Adrenal gland (tissue), 12 donors: ENCODE results near the gene PTPRU. TPM values are rescaled to one million over a fixed set of nuclear protein-coding genes. Genes with fewer than 3 reads are reported as not detected.

ENCODE experiments used
- DNase-seq, 7 donors: peaks; one replicate each; pipeline ENCODE4 v3.0.0-alpha.2; 2019 to 2020
- H3K27ac ChIP-seq, 5 donors: fragments of 200-600 bp; sonication (generic) in 4 of 5; 1 replicate in 3 of 5; 2 replicates in 2 of 5; pipeline versions ENCODE4 v1.5.1 to v1.8.0; 2016 to 2020; ENCODE audit warnings: mild to moderate bottlenecking in 1 of 5
- H3K27me3 ChIP-seq: fragments of 200-600 bp; 2 replicates; pipeline ENCODE4 v1.8.0; 2021
- H3K36me3 ChIP-seq, 2 donors: fragments of 200-600 bp; replicated peaks in 1 of 2; 1 replicate in 1 of 2; 2 replicates in 1 of 2; pipeline versions ENCODE4 v1.5.1 to v1.8.0; 2018 to 2022
- H3K4me1 ChIP-seq, 2 donors: fragments of 200-600 bp; replicated peaks in 1 of 2; 1 replicate in 1 of 2; 2 replicates in 1 of 2; pipeline versions ENCODE4 v1.5.1 to v1.8.0; 2018 to 2021
- H3K4me3 ChIP-seq, 4 donors: fragments of 200-600 bp; sonication (generic) in 3 of 4; one replicate each; pipeline ENCODE4 v1.5.1; 2016 to 2018
- H3K9me3 ChIP-seq, 3 donors: fragments of 200-600 bp; sonication (generic) in 1 of 3; replicated peaks in 1 of 3; 1 replicate in 2 of 3; 2 replicates in 1 of 3; pipeline versions ENCODE4 v1.5.1 to v1.8.0; 2016 to 2021
- POLR2A ChIP-seq, 2 donors: fragments of 450-650 bp; IDR thresholded peaks; one replicate each; pipeline ENCODE4 v1.6.1; 2017; ENCODE audit warnings: antibody characterized with exemption in 2 of 2, mild to moderate bottlenecking in 2 of 2, moderate library complexity in 1 of 2
- WGBS, 4 donors: extraction: QIAGEN DNeasy Blood & Tissue Kit in 2 of 4; methylation state at CpG; one replicate each; pipeline versions ENCODE4 v1.1.5 to v1.1.7; 2013 to 2017; 5-methylcytosine and 5-hydroxymethylcytosine counted together
- intact Hi-C, 2 donors: fragments of 100-400 bp; cut with DNase I; formaldehyde crosslinking; loops; one replicate each; pipeline versions ENCODE4 v1.14.1 to v1.15.0; 2022 to 2023
- polyA plus RNA-seq, 3 donors: library from polyadenylated mRNA; stranded (reverse); fragments of 200-250 nt in 2 of 3; fragments of 350-450 nt in 1 of 3; fragmentation: Illumina TruSeq in 1 of 3; extraction: RNeasy Lipid Tissue Mini Kit (QIAGEN cat#74804) in 1 of 3; gene quantifications; one replicate each; pipeline ENCODE4 v1.2.3, GENCODE V29; 2013 to 2014
- total RNA-seq, 9 donors: library from RNA; depleted of rRNA in 4 of 9; stranded (reverse); fragments of >200 nt in 4 of 9; fragments of 120-200 nt in 1 of 9; fragmentation: NEBNext Ultra II Directional in 1 of 9; extraction: Animal tissue kit (Norgen Biotek cat#: 25700) in 1 of 9; gene quantifications; one replicate each; pipeline versions ENCODE4 v1.1.0 to v1.2.4, GENCODE V29; 2013 to 2023
- TF ChIP-seq, protein P1 (sequence below), 6 experiments: fragments of 450-650 bp in 4 of 6; fragments of 200-600 bp in 2 of 6; sonication (generic) in 1 of 6; IDR thresholded peaks; 1 replicate in 5 of 6; 2 replicates in 1 of 6; pipeline versions ENCODE4 v1.5.1 to v1.8.0; 2016 to 2021; ENCODE audit warnings: antibody characterized with exemption in 6 of 6, mild to moderate bottlenecking in 2 of 6, moderate library complexity in 1 of 6
- donor health status: healthy with polysubstance abuse.
- donor health status: Bipolar disorder and iron deficiency.
- donor health status: DM: yes; HTN: yes; CAD: no.
- donor health status: DM: no; HTN: no; CAD: no.
- donor health status: DM: no; HTN: no; CAD: no.
- donor health status: DM: yes; HTN: yes; CAD: no.

PTPRU gene
- total and polyA plus RNA-seq, 12 donors, result 1.4 to 14.4 (median 6.7) TPM

DNA sequence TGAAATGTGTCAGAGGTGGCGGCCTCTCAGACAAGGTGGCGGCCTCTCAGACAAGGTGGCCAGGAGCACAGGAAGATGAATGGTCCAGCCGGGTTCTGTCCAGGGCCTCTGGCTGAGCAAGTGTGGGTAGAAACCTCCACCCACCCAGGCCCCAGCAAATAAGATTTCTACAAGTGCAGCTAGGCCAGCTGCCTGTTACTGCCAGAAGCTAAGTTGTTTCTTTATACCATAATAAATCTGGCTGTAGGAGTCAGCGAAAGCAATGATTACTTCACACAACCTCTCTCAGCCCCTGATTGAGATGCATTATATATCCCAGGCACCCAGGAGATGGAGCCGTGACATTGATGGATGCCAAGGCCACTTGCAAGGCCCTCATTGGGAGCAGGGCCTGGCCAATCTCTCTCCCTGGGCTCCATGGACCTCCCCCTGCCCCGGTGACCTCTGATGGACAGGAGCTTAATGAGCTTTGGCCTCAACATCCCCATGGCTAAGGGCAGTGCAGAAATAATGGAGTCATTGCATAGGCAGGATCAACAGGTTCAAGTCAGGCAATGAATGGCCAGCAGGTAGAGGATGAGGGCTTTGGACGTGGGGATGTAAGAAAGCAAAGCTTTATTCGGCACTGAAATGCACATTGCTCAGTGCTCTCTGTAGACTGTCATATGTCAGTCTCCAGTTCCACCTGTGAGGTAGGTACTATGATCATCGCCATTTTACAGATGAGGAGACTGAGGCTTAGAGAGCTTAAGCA lies 92.9 kb downstream of the PTPRU start:
- Histone ChIP-seq H3K9me3 (no peaks in the 10 kb centered on the region), H3K4me1 (no peaks in the 10 kb centered on the region), H3K36me3 (no peaks in the 10 kb centered on the region), H3K4me3 (no peak overlapping the region), H3K27me3 (no peaks in the 10 kb centered on the region), H3K27ac (no peak overlapping the region)
- intact Hi-C loops, result no loop called here
- 80 to 89% (median 85%) methylated on average over 6 to 9 of the region's 9 CpGs for WGBS, 4 donors
- TF ChIP-seq, protein P1, sequence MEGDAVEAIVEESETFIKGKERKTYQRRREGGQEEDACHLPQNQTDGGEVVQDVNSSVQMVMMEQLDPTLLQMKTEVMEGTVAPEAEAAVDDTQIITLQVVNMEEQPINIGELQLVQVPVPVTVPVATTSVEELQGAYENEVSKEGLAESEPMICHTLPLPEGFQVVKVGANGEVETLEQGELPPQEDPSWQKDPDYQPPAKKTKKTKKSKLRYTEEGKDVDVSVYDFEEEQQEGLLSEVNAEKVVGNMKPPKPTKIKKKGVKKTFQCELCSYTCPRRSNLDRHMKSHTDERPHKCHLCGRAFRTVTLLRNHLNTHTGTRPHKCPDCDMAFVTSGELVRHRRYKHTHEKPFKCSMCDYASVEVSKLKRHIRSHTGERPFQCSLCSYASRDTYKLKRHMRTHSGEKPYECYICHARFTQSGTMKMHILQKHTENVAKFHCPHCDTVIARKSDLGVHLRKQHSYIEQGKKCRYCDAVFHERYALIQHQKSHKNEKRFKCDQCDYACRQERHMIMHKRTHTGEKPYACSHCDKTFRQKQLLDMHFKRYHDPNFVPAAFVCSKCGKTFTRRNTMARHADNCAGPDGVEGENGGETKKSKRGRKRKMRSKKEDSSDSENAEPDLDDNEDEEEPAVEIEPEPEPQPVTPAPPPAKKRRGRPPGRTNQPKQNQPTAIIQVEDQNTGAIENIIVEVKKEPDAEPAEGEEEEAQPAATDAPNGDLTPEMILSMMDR (IDR thresholded peaks at IDR 0.05), result no peak
- TF ChIP-seq POLR2A (IDR thresholded peaks at IDR 0.05), result no peak
- DNase-seq, result no peak

DNA sequence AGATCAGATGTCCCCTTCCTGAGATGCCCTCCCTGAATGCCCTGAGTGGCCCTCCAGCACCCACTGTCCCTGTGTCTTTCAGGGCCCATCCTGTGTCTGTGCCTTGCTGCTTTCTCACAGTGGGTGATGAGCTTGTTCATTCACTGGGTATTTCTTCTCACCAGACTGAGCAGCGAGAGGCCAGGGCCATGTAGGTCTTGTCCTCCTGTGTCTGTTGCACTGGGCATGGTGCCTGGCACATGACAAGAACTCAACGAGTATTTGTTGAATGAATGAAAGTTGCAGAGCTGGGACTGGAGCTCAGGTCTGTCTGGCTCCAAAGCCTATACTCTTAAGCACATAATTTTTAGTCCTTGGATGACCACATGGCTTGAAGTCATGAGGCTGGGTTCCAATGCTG lies 93.8 kb downstream of the PTPRU start:
- DNase-seq, result no peak
- Histone ChIP-seq H3K9me3 (no peaks in the 10 kb centered on the region), H3K36me3 (no peaks in the 10 kb centered on the region), H3K4me1 (no peaks in the 10 kb centered on the region), H3K4me3 (no peak overlapping the region), H3K27me3 (no peaks in the 10 kb centered on the region), H3K27ac (no peak overlapping the region)
- 64 to 79% (median 72%) methylated on average over 2 of the region's 2 CpGs for WGBS, 4 donors
- TF ChIP-seq POLR2A (IDR thresholded peaks at IDR 0.05), result no peak
- TF ChIP-seq, protein P1 (IDR thresholded peaks at IDR 0.05), result no peak
- intact Hi-C loops, result no loop called here

DNA sequence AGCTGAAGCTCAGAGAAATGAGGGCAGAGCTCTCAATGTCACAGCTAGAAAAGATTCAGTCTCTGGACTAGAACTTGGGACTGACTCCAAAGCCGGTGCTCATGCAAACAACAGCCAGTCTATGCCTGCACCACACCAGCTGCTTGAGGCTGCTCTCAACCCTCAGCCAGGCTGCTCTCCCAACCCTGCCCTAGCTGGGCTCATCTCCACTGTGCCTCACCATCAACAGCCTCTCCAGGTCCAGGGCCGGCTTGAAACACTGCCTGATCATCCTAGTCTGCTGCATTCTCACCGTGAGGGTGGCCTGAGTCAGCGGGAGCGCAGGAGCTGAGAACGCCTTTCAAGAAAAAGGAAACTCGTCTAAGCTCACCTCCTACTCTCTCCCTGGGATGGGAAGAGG lies 94.5 kb downstream of the PTPRU start:
- no peak for DNase-seq
- Histone ChIP-seq H3K4me3 (no peak overlapping the region), H3K4me1 (no peaks in the 10 kb centered on the region), H3K27ac (no peak overlapping the region), H3K36me3 (no peaks in the 10 kb centered on the region), H3K27me3 (no peaks in the 10 kb centered on the region), H3K9me3 (no peaks in the 10 kb centered on the region)
- intact Hi-C loops, result no loop called here
- WGBS, 4 donors, result 73 to 87% (median 82%) methylated on average over 7 of the region's 7 CpGs
- no peak for TF ChIP-seq POLR2A (IDR thresholded peaks at IDR 0.05)
- TF ChIP-seq, protein P1 (IDR thresholded peaks at IDR 0.05), result no peak

DNA sequence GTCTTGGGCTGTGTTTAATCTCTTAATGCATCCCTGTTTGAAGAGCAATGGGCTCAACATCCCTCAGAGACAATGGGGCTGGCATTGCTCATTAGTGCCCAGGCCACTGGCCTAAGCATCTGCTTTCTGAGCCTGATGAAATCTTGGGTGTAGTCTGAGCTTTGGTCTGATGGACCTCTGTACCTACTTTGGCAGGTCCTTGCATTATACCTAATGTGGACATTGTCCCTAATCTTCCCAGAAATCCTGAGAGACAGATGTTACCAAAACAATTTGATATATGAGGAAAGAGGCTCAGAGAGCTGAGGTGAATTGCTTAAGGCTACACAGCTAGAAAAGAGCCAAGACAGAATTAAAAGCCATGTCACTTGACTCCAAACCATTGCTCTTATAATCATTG lies 95.0 kb downstream of the PTPRU start:
- Histone ChIP-seq H3K4me3 (no peak overlapping the region), H3K36me3 (no peaks in the 10 kb centered on the region), H3K4me1 (no peaks in the 10 kb centered on the region), H3K9me3 (no peaks in the 10 kb centered on the region), H3K27ac (no peak overlapping the region), H3K27me3 (no peaks in the 10 kb centered on the region)
- no peak for TF ChIP-seq POLR2A (IDR thresholded peaks at IDR 0.05)
- TF ChIP-seq, protein P1 (IDR thresholded peaks at IDR 0.05), result no peak
- intact Hi-C loops, result no loop called here
- no peak for DNase-seq
